Measurements from ENCODE around the gene SDHD.
A peak's percentile ranks its signal among the peaks of the same experiment; 100 is the strongest.

The SDHD gene

DNA sequence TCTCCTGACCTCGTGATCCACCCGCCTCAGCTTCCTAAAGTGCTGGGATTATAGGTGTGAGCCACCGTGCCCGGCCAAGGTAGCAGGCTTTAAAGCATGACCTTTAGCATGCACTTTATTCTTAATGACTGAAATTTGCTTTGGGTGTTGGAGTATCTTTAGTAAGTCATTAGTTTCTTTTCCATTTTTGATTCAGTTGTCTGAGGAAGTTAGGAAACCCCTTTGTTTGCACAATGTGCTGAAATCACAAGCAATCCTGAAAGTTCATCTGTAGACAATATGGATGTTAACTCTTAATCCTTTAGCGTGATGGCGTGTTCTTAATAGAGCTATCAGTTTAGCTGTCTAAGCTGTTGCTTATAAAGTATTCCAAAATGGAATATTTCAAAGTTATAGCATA, 16.8 kb downstream of the SDHD start:
- no peak for DNase-seq

DNA sequence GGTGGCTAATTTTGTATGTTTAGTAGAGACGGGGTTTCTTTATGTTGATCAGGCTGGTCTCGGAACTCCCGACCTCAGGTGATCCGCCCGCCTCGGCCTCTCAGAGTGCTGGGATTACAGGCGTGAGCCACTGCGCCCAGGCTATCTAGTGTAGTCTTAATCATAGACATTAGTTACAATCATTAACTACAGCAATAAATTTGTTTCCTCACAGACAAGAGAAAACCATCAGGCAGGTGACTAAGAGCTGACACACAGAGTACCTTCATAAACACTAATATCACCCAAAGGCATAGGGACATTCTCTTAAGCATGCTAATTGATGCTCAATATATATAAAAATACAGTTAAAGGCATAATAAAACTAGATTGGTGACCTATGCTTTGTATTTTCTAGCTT, 19.4 kb downstream of the SDHD start:
- no peak for DNase-seq

DNA sequence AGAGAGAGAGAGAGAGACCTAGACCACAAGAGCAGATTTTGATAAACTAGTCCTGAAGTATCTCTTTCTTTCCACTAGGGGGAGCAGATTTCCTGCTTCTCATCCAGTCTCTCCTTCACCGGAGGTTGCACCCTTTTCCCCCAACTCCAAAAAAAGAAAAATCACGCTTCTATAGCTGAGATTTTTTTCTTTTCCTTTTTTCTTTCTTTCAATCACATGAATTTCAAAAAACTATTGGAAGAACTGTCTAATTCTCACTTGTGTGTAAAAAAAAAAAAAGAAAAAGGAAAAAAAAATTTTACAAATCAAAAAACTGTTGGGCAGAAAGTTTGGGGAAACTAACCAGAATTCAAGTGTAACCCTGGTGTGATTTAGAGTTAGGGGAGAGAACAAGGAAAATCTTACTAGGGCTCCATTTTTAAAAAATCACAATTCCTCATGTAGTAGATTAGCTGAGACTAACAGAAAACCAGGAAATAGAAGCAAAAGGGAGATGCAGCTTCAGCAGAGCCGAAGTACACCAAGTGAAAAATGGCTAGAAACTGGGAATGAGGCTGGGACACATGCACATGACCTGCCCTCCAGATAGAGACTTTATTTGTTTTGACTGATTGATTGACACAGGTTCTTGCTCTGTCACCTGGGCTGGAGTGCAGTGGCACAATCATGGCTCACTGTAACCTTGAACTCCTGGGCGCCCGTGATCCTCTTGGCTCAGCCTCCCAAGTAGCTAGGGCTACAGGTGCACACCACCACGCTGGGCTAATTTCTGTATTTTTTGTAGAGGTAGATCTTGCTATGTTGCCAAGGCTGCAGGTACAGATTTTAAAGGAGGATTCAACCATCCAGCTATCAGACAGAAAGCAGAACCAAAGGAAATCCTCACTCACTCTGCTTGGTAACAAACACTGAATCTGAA, 27.1 kb downstream of the SDHD start:
- peak in 1 of 2 experiments; percentile 10 for DNase-seq

DNA sequence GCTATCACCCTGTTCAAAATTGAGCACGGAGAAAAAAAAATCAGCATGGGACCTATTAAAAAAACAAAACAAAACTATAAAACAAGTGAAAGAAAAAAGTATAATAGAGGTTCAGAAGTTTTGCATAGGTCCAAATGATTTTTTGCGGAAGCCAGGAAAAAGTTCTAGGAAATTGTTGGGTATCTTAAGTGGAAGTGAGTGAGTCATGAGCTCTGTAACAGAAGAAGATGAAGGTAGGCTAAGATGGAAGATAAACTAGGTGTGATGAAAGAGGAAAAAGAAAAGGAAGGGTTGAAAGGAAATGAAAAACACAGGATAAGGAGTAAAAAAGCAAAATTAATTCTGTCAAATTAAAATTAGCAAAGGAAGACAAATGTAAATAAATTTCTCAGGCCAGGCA, 27.8 kb downstream of the SDHD start:
- DNase-seq, result no peak

DNA sequence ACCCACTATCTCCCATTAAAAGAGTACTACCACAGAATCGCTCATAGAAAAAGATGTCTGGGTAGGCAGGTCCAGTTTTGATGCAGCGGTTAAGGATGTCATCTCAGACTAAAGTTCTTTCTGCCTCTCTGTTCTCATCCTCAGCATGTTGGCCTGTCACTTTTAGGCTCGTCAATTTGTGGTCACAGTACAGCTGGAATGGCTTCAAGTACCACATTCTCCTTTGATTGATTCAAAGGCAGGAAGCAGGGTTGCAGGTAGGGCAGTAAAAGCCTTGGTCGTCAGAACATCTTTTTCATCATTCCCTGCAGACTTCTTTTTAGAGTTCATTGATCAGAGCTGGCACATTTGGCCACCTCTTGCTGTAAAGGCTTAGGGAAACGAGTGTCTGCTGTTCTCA, 28.7 kb downstream of the SDHD start:
- DNase-seq, result no peak

DNA sequence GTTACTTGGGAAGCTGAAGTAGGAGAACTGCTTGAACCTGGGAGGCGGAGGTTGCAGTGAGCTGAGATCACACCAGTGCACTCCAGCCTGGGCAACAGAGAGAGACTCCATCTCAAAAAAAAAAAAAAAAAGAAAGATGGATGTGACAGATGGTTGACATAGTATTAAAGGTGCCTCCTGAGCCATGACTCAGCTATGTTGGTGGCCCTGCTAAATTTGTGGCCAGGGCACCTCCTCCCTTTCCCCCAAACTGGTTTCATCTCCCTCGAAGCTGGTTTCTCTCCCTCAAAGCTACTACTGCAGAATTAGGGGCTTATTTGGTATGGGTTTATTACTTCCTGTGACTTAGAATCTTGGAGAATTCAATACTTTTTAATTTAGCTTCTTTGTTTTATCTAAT, 31.5 kb downstream of the SDHD start:
- DNase-seq, result no peak

DNA sequence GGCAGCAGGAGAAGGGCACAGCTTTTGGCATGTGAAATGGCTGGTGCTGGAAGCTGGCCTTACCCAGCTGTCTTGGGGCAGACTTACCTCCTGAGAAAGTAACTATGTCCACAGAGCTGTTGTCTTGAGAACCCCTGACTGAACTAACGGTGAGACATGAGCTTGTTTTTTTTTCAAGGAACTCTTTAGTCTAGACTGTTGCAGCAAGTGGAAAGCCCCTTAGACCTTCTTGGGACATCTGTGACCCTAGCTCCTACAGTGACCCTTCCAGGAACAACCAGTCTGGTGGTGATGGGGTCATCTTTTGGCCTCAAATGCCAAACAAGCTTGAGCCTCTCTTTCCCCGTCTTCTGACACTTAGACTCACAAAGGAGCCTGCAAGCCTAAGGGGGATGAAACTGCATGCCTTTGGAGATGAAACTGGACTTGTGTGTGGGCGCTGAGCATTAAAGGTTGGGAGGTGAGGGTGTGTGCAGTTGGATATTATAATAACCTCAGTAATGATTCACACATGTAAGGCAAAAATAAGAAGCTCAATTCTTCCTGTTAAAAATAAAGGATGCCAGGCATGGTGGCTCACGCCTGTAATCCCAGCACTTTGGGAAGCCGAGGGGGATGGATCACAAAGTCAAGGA, 35.4 kb downstream of the SDHD start:
- DNase-seq, result no peak

DNA sequence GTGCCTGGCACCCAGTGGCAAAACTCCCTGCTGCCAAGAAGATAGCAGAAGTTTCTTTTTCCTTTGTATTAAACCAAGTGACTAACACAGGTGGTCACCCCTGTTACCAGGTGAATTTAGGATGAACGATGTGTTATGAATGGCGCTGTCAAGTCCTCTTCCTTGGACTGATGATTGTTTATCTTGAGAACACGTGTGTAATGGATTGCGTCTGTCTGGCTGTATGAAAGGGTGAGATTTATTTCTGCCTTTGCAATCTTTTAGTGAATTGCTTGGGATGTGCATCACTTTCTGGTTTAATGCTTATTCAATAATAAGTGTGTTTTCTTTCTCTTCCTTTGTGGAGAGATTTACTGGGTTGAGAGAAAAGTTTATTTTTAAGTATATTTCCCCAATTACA, 36.5 kb downstream of the SDHD start:
- no peak for DNase-seq

DNA sequence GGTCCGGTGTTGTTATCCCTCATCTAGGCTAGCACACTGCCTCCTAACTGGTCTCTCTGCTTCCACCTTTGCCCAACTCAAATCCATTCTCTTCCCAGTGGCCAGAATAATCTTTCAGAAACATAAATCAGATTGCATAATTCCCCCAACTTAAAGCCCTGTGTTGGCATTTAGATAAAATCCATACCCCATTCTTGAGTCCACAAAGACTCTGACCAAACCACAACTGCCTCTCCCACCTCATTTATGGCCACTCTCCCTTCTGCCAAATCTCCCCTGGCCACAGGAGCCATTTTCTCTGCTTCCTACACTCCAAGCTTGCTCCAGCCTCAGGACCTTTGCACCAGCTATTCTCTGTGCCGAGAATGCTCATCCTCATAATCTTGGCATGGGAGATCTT, 40.4 kb downstream of the SDHD start:
- DNase-seq, result no peak

DNA sequence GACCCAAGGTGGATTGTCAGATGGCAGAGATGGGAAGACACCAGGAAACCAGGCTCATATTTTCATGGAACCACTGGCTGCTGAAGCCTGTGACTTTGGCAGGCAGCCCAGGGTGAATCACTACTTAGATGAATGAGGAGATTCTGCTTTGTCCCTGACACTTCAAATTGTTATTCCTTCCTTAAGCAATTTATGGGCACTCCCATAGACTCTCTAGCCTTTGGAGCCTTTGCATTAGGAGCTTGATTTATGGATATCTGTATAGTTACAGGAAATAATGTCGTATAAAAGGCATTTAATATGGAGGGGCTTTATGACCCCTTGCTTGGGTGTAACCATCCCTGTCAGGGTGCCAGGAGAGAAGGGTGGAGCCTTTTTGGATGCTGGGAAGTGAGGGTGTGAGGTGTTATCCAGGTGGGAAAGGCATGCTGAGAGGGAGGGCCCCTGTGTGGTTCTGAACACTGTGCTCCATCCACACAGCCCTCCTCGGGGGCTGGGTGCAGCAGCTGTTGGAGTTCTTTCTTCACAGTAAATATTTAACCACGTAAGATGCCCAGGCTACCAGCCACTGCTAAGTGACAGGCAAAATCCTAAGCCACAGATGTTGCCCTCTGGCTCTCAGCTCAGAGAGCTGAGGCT, 41.9 kb downstream of the SDHD start:
- DNase-seq, result no peak

DNA sequence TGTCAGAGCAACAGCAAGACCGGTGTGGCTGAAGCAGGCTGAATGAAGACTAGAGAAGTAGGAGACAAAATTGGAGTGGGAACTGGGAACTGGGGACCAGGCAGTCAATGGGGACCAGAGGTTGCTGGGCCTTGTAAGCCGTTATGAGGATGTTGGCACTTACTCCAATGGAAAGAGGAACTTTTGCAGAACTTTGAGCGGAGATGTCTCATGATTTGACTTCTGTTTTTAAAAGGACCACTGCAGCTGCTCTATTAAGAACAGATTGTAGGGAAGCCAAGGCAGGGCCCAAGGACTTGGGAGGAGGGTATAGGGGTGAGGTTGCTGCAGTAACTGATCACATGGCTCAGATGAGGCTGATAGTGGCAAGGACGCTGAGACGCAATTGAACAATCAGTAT, 43.0 kb downstream of the SDHD start:
- DNase-seq, result no peak

DNA sequence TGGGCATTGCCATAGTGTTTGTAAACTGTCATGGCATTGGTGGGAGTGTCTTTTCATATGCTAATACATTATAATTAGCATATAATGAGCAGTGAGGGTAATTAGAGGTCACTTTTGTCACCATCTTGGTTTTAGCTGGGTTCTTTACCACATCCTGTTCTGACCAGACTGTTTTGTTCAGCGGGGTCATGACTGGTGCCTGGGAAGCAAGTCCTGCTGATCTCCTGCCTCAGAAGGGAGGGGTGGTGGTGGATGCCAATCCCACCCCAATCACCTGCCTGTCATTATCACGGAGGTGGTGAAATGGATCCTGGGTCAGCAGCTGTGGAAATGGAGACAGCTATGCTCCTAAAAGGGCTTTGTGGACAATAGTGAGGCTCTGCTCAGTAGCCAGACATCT, 46.1 kb downstream of the SDHD start:
- no peak for DNase-seq

DNA sequence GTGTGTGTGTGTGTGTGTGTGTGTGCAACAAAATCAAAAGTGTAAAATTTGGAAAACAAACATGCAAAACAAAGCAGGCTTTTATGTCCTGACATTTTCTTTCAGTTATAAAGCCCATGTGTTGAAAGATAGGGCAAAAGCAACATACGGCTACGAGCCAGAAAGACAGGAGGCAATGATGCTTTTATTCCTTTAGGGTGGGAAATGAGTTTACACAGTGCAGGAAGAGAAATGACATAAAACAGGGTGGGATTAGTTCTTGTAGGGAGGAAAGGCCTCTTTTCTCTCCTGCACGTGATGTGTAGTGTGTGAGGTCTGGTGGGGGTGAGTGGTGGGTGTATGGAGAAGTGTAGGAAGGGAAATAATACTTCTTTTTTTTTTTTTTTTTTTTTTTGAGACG, 47.8 kb downstream of the SDHD start:
- DNase-seq, result no peak

DNA sequence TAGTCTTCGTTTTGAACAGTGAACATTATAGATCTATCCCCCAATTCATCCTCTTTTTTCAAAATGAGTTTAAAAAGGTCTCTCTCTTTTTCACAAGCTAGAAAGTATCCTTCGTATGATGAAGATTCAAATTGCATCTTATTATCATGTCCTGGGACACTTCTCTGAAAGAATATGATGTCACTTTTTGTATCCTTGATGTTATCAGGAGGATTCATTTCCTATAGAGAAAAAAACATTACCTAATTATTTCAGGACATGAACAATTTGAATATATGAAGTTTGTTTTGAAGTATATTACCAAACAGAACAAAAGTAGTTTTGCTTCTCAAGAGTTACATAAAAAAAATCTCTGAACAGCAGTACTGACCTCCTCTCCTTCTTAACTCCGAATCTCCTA, 56.9 kb downstream of the SDHD start:
- no peak for DNase-seq

Data from cerebellar nuclear complex (tissue), 1 donor.